Mesenchymal stem cell (in vitro differentiated cells and primary cell): ENCODE data around the gene GPR55.
A peak's percentile ranks its signal among the peaks of the same experiment; 100 is the strongest.

Experiments
- DNase-seq: peaks from one replicate; pipeline ENCODE4 v3.0.0-alpha.2; 2013
- H2AFZ ChIP-seq: one replicate; pipeline ENCODE4 v1.6.1; 2013; ENCODE audit warnings: low read depth, mild to moderate bottlenecking, control low read depth, inconsistent platforms, low read length, moderate library complexity
- H2AK5ac ChIP-seq: 2 replicates; pipeline ENCODE4 v1.6.1; 2013; ENCODE audit warnings: low read length, moderate library complexity, mild to moderate bottlenecking, inconsistent platforms; ENCODE audit not compliant: severe bottlenecking
- H2BK120ac ChIP-seq: one replicate; pipeline ENCODE4 v1.6.1; 2013; ENCODE audit warnings: low read depth, mild to moderate bottlenecking, inconsistent platforms, low read length, moderate library complexity
- H2BK12ac ChIP-seq, 2 experiments: one replicate each; pipeline ENCODE4 v1.6.1; 2013; ENCODE audit warnings: inconsistent platforms in 2 of 2, low read length in 2 of 2, mild to moderate bottlenecking in 2 of 2, moderate library complexity in 2 of 2, control low read depth in 1 of 2
- H2BK15ac ChIP-seq: one replicate; pipeline ENCODE4 v1.6.1; 2013; ENCODE audit warnings: mild to moderate bottlenecking, low read depth, inconsistent platforms; ENCODE audit not compliant: poor library complexity, severe bottlenecking
- H2BK5ac ChIP-seq: 2 replicates; pipeline ENCODE4 v1.6.1; 2013; ENCODE audit warnings: low read depth, mild to moderate bottlenecking, low read length, control low read depth, inconsistent platforms; ENCODE audit not compliant: poor library complexity, severe bottlenecking
- H3K14ac ChIP-seq, 2 experiments: one replicate each; pipeline ENCODE4 v1.6.1; 2013; ENCODE audit warnings: inconsistent platforms in 2 of 2, low read length in 2 of 2, control low read depth in 1 of 2, mild to moderate bottlenecking in 1 of 2, moderate library complexity in 1 of 2
- H3K18ac ChIP-seq, 2 experiments: one replicate each; pipeline ENCODE4 v1.6.1; 2013; ENCODE audit warnings: inconsistent platforms in 2 of 2, low read length in 2 of 2, control low read depth in 1 of 2, low read depth in 1 of 2, mild to moderate bottlenecking in 1 of 2
- H3K23ac ChIP-seq, 2 experiments: one replicate each; pipeline ENCODE4 v1.6.1; 2013; ENCODE audit warnings: inconsistent platforms in 2 of 2, low read length in 2 of 2, mild to moderate bottlenecking in 2 of 2, moderate library complexity in 2 of 2, control low read depth in 1 of 2
- H3K27ac ChIP-seq: 2 replicates; pipeline ENCODE4 v1.5.1; 2013; ENCODE audit warnings: mild to moderate bottlenecking, moderate library complexity, low read length, control low read depth, inconsistent platforms; ENCODE audit not compliant: poor library complexity, severe bottlenecking
- H3K27me3 ChIP-seq, 2 experiments: 2 replicates each; pipeline versions ENCODE4 v1.6.1 to v1.7.0; 2013; ENCODE audit warnings: low read length in 2 of 2, mild to moderate bottlenecking in 2 of 2, moderate library complexity in 2 of 2, control low read depth in 1 of 2, inconsistent platforms in 1 of 2; ENCODE audit not compliant: control insufficient read depth in 1 of 2, insufficient read depth in 1 of 2
- H3K36me3 ChIP-seq, 2 experiments: 2 replicates each; pipeline versions ENCODE4 v1.6.1 to v1.7.0; 2013; ENCODE audit warnings: low read length in 2 of 2, control low read depth in 1 of 2, inconsistent platforms in 1 of 2, low read depth in 1 of 2, mild to moderate bottlenecking in 1 of 2; ENCODE audit not compliant: insufficient read depth in 2 of 2, control insufficient read depth in 1 of 2
- H3K4ac ChIP-seq, 2 experiments: one replicate each; pipeline ENCODE4 v1.6.1; 2013; ENCODE audit warnings: inconsistent platforms in 2 of 2, low read length in 2 of 2, mild to moderate bottlenecking in 2 of 2, moderate library complexity in 2 of 2, control low read depth in 1 of 2, low read depth in 1 of 2
- H3K4me1 ChIP-seq: 2 replicates; pipeline ENCODE4 v1.6.1; 2013; ENCODE audit warnings: low read depth, low read length, control low read depth; ENCODE audit not compliant: control insufficient read depth, insufficient read depth
- H3K4me2 ChIP-seq: 2 replicates; pipeline ENCODE4 v1.6.1; 2013; ENCODE audit warnings: low read length, mild to moderate bottlenecking, inconsistent platforms; ENCODE audit not compliant: poor library complexity, severe bottlenecking
- H3K4me3 ChIP-seq, 2 experiments: 2 replicates each; pipeline versions ENCODE4 v1.5.1 to v1.7.0; 2013; ENCODE audit warnings: low read length in 2 of 2, mild to moderate bottlenecking in 2 of 2, control low read depth in 1 of 2, low read depth in 1 of 2; ENCODE audit not compliant: insufficient read depth in 1 of 2
- H3K79me1 ChIP-seq: replicated peaks from 2 replicates; pipeline ENCODE4 v1.6.1; 2013; ENCODE audit warnings: mild to moderate bottlenecking, control low read depth, low read length, inconsistent platforms; ENCODE audit not compliant: poor library complexity, severe bottlenecking
- H3K9ac ChIP-seq: 2 replicates; pipeline ENCODE4 v1.7.0; 2013; ENCODE audit warnings: mild to moderate bottlenecking, low read length, moderate library complexity
- H3K9me3 ChIP-seq: 2 replicates; pipeline ENCODE4 v1.7.0; 2013; ENCODE audit warnings: mild to moderate bottlenecking, low read length; ENCODE audit not compliant: control insufficient read depth
- H4K8ac ChIP-seq: one replicate; pipeline ENCODE4 v1.6.1; 2013; ENCODE audit warnings: inconsistent platforms, mild to moderate bottlenecking, low read length, moderate library complexity
- H4K91ac ChIP-seq: one replicate; pipeline ENCODE4 v1.6.1; 2013; ENCODE audit warnings: mild to moderate bottlenecking, low read length, inconsistent platforms
- WGBS: methylation state at CpG from one replicate; pipeline ENCODE4 v1.1.7; 2013; ENCODE audit warnings: mixed read lengths; 5-methylcytosine and 5-hydroxymethylcytosine counted together

The GPR55 gene

GRCh38 chr2:230893338-230893737, 31.7 kb downstream of the GPR55 start:
- H3K4me2 ChIP-seq = no peak overlapping the region
- H2BK5ac ChIP-seq = no peak overlapping the region
- H3K4ac ChIP-seq = no peak overlapping the region
- no peak overlapping the region for H3K18ac ChIP-seq
- peaks cover 6% of the 10 kb centered on the region for H3K9me3 ChIP-seq
- peaks cover 5% of the 10 kb centered on the region for H3K4me1 ChIP-seq
- no peak overlapping the region for H2BK15ac ChIP-seq
- H2BK120ac ChIP-seq = no peak overlapping the region
- H2AK5ac ChIP-seq = no peak overlapping the region
- H3K36me3 ChIP-seq = no peaks in the 10 kb centered on the region
- WGBS = 29% methylated on average over 6 of the region's 6 CpGs
- H4K91ac ChIP-seq = no peak overlapping the region
- no peak for DNase-seq
- no peak overlapping the region for H3K4me3 ChIP-seq
- no peak overlapping the region for H2BK12ac ChIP-seq
- H3K27ac ChIP-seq = no peak overlapping the region
- no peak overlapping the region for H4K8ac ChIP-seq
- no peak overlapping the region for H3K14ac ChIP-seq
- no peak overlapping the region for H3K23ac ChIP-seq
- H2AFZ ChIP-seq = no peak overlapping the region
- H3K27me3 ChIP-seq = peaks cover 31 to 87% of the 10 kb centered on the region in 2 experiments
- H3K79me1 ChIP-seq = no peaks in the 10 kb centered on the region
- no peak overlapping the region for H3K9ac ChIP-seq

DNA sequence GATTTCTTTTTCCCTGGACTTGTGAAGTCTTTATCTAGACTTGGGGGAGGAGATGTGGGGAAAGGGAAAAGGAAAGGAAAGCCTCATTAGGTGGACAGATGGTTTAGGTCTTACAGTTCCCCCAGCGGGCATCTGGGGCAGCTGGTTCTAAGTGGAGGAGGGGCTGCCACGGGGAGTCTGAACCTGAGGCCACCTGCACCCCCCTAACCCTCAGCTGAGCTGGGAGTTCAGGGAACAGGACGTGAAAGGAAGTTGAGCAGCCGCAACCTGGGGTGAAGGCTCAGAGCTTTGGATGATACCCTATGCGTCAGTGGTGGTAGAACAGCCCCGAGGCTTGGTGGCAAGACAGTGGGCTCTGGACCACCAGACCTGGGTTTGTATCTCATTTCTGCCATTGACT, 33.5 kb downstream of the GPR55 start:
- Histone ChIP-seq H3K14ac (no peak overlapping the region), H2BK12ac (no peak overlapping the region), H3K27me3 (peaks cover 19 to 73% of the 10 kb centered on the region in 2 experiments), H3K4me3 (no peak overlapping the region), H2BK15ac (no peak overlapping the region), H3K4ac (no peak overlapping the region), H2AFZ (no peak overlapping the region), H2BK5ac (no peak overlapping the region), H3K9me3 (peaks cover 6% of the 10 kb centered on the region), H3K18ac (no peak overlapping the region), H3K36me3 (no peaks in the 10 kb centered on the region), H2AK5ac (no peak overlapping the region), H3K27ac (no peak overlapping the region), H2BK120ac (no peak overlapping the region), H3K79me1 (no peaks in the 10 kb centered on the region), H3K4me2 (no peak overlapping the region), H3K23ac (no peak overlapping the region), H3K9ac (no peak overlapping the region), H3K4me1 (peaks cover 5% of the 10 kb centered on the region), H4K91ac (no peak overlapping the region), H4K8ac (no peak overlapping the region)
- DNase-seq = no peak
- WGBS = 82% methylated on average over 6 of the region's 6 CpGs

GRCh38 chr2:230891064-230891463, 34.0 kb downstream of the GPR55 start:
- H2BK5ac ChIP-seq = no peak overlapping the region
- peaks cover 6% of the 10 kb centered on the region for H3K9me3 ChIP-seq
- H3K9ac ChIP-seq = no peak overlapping the region
- H2BK120ac ChIP-seq = no peak overlapping the region
- H4K91ac ChIP-seq = no peak overlapping the region
- H3K18ac ChIP-seq = no peak overlapping the region
- peaks cover 5% of the 10 kb centered on the region for H3K4me1 ChIP-seq
- H3K27ac ChIP-seq = no peak overlapping the region
- H2BK12ac ChIP-seq = no peak overlapping the region
- peaks cover 15 to 68% of the 10 kb centered on the region in 2 experiments for H3K27me3 ChIP-seq
- no peak overlapping the region for H2AFZ ChIP-seq
- no peaks in the 10 kb centered on the region for H3K79me1 ChIP-seq
- no peak overlapping the region for H2AK5ac ChIP-seq
- WGBS = 11% methylated on average over 2 of the region's 5 CpGs
- H2BK15ac ChIP-seq = no peak overlapping the region
- no peak overlapping the region for H3K4me2 ChIP-seq
- H4K8ac ChIP-seq = no peak overlapping the region
- H3K14ac ChIP-seq = no peak overlapping the region
- no peak overlapping the region for H3K4me3 ChIP-seq
- no peak overlapping the region for H3K4ac ChIP-seq
- DNase-seq = peak; percentile 41
- no peak overlapping the region for H3K23ac ChIP-seq
- H3K36me3 ChIP-seq = no peaks in the 10 kb centered on the region

- H3K4ac ChIP-seq = no peak overlapping the region
- H3K18ac ChIP-seq = no peak overlapping the region
- H2AFZ ChIP-seq = no peak overlapping the region
- H2BK5ac ChIP-seq = no peak overlapping the region
- no peak overlapping the region for H3K23ac ChIP-seq
- no peak overlapping the region for H2BK15ac ChIP-seq
- no peak overlapping the region for H2AK5ac ChIP-seq
- peaks cover 11 to 64% of the 10 kb centered on the region in 2 experiments for H3K27me3 ChIP-seq
- peaks cover 10% of the 10 kb centered on the region for H3K4me1 ChIP-seq
- no peak overlapping the region for H2BK120ac ChIP-seq
- no peak overlapping the region for H3K9ac ChIP-seq
- H3K79me1 ChIP-seq = no peaks in the 10 kb centered on the region
- WGBS = 84% methylated on average over 4 of the region's 4 CpGs
- no peaks in the 10 kb centered on the region for H3K36me3 ChIP-seq
- H3K4me2 ChIP-seq = no peak overlapping the region
- H4K8ac ChIP-seq = no peak overlapping the region
- no peak overlapping the region for H2BK12ac ChIP-seq
- no peak for DNase-seq
- no peak overlapping the region for H3K4me3 ChIP-seq
- H3K27ac ChIP-seq = no peak overlapping the region
- no peak overlapping the region for H4K91ac ChIP-seq
- peaks cover 6% of the 10 kb centered on the region for H3K9me3 ChIP-seq
- no peak overlapping the region for H3K14ac ChIP-seq
Observed at GRCh38 chr2:230890646-230891045, 34.4 kb downstream of the GPR55 start.
